ENCODE results near the gene GPR25.
"Not testable (repeated sequence)": the region's sequence is repeated elsewhere in the genome, so short reads cannot be mapped to it uniquely, and the experiment has no call there.

Gene GPR25

DNA sequence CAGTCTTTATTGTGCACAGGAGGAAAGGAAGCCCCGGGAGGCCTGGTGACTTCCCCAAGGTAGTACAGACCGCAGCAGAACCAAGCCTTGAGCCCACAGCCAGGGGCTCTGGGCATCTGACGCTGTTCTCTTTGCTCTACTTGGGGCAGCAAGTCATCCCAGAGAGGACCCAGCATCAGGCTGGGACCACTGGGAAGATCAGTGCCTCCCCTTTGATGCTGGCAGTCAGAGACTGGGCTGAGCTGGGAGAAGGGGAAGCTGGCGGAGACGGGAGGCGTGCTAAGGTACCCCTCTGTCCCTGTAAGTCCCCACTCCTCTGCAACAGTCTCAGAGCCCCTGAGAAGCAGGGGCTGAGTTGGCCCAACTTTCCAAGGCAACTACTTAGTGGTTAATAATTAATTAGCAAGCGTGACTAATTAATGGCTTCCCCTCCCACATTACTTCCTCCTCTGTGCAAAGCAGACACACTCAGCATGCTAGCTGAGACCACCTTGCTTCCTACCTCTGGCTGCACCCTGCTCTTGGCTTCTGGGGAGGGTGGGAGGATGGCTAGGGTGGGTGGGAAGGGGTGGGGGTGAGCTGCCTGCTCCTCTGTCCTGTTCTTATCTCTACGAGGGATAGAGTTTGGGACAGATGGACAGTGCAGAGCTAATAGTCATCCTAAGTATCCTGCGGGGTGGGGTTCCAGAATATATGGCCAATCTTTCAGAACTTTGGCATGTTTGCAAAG lies 23.2 kb downstream of the GPR25 start:
- DNase-seq = no peak

DNA sequence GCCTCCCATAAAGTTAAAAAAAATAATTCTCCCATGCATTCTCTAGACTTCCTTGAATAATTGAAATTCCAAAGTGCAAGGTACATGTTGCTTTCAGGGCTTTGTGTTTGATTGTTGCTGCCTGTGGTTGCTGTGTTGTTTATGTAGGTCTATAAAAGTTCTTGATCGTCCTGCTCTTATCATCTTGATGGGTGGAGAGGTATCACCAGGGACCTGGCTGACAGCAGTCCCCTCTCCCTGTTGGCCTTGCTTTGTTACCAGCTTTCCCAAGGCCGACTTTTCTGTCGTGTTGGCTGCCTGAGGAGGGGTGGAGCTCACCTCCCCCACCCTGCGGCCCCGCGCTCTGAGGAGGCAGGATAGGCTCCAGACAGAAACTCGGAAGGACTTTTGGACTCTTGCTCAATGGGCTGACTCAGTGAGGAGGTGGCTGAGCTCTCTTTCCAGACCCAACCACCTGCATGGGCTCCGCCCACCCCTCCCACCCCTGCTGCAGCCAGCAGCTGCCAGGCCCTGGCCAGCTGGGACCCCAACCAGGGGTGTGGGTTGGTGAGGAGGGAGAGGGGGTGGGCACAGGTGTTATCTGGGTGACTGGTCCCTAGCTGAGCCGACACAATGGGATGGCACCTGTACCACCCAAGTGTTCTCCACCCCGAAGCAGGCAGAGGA lies 23.9 kb downstream of the GPR25 start:
- DNase-seq = no peak

DNA sequence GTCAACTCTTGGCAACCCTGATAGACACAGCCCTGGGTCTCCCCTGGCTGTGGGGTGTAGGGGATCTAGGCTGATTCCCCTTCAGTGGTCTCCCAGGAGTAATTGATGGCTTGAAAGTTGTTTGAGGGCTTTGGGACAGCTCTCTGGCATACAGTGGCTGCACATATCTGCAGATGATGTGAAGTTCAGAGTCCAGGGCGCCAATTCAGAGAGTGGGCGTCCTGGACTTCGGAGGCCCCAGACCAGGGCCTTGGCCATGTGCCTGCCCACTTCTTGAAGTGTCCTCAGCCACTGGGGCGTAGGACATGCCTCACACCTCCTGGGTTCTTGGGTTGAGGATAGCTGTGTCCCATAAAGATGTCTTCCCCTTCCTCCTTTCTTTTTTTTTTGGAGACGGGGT lies 24.5 kb downstream of the GPR25 start:
- DNase-seq = no peak

DNA sequence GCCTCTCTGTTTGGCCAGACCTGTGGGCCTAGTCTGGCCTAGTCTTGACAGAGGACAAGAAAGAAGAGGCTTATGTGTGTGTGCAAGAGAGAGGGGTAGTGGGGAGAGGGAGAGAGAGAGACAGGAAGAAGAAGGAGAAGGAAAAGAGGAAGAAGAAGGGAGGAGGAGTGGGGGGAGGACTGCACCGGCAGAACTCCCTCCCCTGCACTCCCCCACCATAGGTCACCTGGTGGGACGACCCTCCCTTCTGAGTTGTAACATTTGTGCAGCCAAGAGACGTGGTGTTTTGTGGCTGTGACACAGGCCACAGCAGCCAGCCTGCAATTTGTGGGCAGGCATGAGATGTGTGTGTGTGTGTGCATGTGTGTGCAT lies 26.2 kb downstream of the GPR25 start:
- no peak for DNase-seq

DNA sequence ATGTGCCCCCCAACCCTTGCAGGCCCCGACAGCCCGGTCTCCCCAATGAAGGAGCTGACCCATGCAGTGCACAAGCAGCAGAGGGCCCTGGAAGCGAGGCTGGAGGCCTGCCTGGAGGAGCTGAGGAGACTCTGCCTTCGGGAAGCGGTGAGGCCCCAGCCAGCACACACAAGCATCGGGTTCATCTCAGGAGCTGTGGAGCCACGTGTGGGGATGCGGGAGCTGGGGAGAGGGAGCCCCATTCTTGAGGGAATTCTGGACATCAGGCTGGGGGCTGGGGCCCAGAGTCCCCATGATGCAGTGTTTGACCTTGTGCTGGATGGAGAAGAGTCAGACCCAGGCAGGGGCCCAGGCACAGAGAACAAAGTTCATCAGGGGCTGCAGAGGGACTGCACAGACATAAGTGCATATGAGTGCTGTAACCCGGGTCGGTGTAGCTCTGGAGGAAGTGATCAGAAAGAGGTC lies 26.7 kb downstream of the GPR25 start:
- DNase-seq = no peak

DNA sequence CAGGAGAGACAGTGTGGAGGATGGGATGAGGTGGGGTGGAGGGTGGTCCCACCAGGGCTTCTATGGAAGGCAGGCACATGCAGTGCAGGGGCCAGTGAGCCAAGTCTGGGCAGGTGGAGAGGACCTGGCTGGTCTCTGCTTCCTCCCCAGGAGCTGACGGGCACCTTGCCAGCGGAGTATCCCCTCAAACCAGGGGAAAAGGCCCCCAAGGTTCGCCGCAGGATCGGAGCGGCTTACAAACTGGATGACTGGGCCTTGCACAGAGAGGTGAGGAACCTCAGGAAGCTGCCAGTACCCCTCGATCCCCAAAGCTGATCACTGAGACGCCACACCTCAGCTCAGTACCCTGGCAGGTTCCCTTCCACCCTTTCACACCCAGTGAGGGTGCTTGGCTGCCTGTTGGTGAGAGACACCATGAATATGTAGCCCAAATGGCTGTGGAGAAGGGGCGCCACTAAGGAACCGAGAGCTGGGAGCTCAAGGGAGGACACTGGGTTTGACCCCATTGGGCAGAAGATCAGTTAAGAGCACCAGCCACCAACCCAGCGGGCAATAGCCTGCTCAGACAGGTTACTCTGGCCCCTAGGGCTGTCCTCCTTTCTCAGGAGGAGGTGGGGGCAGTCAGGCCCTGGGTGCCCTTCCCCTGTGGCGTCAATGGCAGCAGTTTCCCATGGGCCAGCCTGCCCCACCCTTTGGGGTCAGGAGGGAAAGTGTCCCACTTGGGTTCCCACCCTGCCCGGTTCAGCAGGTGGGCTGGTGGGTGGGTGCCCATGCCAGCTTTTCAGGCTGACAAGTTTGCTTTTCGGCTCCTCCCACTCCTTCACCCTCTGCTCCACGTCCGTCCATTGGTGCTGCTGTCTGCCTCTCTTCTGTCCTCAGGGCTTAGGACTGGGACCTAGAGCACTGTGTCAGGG lies 27.4 kb downstream of the GPR25 start:
- no peak for DNase-seq

DNA sequence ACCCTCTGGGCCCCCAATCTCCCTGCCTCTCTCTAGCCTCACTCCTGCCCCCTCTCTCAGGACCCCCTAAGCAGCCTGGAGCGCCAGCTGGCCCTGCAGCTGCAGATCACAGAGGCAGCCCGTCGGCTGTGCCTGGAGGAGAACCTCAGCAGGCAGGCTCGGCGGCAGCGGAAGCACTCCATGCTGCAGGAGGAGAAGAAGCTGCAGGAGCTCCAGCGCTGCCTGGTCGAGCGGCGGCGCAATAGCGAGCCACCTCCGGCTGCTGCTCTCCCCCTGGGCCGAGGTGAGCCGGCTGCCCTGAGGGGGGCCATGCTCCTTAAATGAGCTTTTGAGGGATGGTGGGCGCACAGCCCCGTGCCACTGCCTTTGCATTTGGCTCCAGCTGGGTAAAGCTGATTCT lies 28.1 kb downstream of the GPR25 start:
- no peak for DNase-seq

DNA sequence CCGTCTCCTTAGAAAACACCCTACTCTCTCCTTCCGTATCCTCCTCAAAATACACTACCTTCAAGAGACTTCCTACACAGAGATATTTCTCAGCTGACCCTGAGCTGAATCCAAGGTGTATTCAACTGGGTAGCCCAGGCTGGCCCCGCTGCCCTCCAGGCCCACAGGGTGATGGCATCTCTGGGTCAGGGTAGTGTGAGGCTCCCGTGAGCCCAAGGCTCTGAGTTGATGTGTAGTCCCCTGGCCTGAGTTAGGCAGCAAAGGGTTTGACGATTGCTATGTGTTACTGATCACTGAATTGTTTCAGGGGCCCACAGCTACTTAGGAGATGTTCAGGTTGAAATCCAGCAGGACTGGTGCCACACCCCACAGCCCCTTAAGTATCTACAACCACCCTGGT lies 28.6 kb downstream of the GPR25 start:
- no peak for DNase-seq

DNA sequence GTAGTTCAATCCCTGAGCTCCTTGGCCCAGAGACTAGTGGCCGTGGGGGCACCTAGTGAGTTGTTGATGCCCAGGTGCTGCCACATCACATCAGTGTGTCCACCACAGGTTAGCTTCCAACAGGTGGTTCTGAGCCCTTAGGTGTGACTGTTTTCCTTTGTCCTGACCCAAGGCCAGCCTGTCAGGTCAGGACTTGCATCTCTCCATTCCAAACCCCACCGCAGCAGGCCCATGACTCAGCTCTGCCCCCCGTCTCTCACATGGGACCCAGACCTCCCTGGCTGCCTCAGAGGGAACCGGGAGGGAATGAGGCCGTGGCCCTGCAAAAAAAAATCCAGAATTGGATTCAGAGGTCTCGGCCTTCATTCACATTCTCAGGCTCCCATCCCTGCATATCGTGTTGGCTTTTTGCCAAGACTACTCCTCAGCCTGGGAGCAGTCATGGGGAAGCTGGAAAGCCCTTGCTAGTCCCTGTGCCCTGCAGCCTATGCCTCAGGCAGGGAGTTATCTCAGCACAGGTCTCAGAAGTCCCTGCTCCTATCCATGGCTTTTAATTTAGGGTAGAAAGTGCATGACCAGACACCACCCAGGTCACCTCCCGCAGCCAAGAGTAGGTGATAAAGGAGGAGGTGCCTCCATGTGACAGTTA lies 29.1 kb downstream of the GPR25 start:
- DNase-seq = no peak

DNA sequence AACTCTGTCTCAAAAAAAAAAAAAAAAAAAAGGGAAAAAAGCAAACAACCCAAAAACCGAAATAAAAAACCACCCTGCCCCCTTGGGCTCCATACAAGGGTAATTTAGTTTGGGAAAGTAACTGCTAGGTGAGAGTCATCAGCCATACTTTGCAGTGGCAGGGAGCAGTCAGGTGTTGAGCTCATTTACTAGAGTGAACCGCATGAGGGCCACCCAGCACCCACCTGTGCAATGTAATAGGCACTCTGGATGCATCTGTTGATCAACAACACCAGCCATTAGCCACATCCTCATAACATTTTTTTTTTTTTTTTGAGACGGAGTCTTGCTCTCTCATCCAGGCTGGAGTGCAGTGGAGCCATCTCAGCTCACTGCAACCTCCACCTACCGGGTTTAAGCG lies 31.0 kb downstream of the GPR25 start:
- no peak for DNase-seq

DNA sequence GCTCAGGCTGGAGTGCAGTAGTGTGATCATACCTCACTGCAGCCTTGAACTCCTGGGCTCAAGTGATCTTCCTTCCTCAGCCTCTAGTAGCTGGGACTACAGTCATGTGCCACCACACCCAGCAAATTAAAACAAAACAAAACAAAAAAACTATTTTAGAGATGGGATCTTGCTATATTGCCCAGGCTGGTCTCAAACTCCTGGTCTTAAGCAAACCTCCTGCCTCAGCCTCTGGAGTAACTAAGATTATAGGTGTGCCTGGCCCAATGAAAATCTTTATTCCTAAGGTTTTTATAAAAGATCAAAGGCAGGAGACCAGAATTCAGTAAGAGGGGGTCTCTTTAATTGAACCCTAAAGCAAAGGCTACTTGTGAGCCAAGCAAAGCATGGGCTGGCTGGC lies 32.0 kb downstream of the GPR25 start:
- DNase-seq = no peak

DNA sequence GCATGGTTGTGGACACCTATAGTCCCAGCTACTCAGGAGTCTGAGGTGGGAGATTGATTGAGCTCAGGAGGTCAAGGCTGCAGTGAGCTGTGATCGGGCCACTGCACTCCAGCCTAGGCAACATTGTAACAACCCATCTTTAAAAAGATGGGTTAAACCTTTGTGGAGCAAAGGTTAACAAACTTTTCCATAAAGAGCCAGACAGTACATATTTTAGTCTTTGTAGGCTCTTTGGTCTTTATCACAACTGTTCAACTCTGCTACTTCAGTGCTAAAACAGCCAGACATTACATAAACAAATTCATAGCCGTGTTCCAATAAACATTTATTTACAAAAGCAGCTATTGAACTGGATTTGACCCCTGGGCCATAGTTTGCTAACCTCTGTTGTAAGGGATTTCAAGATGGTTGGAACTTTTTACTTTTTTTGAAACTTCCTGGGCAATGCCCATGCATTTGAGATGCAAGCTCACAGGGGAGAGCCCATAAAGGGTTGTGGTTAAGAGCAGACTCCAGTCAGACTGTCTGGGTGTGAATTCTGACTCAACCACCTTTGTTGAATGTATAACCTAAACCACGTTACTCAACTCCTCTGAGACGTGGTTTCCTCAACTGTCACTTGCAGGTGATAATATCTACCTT lies 32.8 kb downstream of the GPR25 start:
- DNase-seq = no peak

DNA sequence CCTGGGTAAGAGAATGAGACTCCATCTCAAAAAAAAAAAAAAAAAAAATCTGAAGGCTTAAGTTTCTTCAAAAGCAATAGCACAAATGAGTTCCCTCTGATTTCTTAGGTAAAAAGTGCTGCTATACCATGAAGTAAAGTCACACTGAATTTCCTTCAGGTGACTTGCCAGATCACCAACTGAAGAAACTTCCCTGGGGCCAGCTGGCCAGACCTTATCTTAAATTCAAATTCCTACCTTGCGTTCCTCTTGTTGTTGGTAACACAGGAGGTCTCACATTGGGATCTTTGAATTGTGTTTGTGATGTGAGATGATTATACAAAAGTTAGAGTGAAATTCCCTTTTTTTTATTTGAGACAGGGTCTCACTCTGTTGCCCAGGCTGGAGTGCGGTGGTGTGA lies 33.7 kb downstream of the GPR25 start:
- DNase-seq = no peak

DNA sequence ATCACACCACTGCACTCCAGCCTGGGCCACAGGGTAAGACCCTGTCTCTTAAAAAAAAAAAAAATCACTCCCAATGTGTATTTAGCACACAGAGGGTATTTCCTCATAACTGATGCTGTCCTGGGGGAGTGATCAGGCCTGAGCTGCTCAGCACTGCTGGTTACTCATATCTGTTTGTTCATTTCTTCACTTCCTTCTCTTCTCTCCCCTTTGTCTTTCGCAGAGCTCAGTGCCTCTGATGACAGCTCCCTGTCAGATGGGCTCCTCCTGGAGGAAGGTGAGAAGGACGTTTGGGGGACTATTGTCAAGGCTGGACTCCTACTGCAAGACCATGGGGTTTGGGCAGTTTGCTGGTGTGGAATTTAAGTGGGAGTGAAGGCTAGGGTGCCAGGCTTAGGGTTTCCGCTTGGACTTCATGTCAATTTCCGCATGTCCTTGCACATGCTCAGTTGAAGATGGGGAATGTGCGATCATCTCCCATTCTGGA lies 34.9 kb downstream of the GPR25 start:
- no peak for DNase-seq

DNA sequence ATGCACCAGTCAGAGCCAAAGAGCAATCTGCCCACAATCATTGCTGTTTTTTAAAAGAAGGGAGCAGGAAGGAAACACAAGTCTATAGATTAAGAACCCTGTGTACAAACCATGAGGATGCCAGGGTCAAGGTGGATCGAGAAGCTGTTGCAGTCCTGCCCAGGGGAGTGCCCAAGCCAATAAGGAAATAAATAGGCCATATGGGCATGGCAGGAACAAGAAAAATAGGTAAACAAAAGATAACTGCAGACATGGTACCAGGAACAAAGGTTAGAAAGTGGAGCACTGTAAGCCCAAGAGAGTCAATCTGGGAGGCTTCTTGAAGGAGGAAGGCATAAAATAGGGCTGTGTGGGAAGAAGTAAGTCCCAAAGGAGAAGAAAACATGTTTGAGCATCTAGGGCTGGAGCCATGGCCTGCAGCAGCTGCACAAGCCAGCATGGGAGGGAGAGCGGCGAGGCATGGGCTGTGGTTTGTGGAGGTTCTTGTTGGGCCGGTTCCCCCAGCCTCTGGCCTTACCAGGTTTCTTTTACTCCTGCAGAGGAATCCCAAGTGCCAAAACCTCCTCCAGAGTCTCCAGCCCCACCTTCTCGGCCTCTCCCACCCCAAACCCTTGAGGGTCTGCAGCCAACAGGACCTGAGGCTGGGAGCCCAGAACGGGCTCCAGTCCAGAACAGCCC lies 35.5 kb downstream of the GPR25 start:
- no peak for DNase-seq

DNA sequence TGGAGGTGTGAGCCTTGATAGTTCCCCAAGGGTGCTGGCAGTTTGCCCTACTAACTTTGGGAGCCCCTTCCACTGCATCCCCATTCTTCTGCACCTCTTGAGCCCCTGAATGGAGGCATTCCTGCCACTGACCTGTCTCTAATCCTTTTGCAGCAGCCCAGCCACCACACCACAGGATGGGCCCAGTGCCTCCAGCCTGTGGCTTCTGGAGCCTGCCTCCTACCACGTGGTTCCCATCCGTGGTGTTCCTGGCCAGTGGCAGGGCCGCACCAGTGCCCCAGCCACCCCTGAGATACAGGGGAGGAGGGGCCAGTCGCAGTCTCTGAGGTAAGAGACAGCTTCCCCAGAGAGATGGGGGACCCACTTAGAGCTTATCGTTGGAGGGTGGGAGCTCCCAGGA lies 36.3 kb downstream of the GPR25 start:
- DNase-seq = no peak

DNA sequence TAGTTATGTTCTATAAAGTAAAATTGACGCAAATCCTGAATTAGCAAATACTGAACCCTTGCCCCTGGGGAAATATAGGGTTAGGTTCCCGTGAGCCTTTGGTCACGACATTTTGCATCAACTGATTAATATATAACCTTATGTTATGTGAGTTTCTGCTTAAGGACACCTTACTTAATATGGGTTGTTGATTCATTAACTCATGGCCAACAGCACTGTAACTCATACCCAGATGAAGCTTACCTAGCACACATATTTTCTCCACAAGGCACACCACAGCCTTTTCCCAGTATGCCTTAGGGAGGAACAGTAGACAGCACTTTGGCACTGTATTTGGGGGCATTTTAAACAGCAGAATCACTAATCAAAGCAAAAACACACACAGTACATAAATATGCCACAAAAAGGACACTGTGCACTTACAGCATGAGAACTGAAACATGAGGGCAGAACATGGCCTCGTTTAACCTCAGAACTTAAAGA lies 37.0 kb downstream of the GPR25 start:
- no peak for DNase-seq

DNA sequence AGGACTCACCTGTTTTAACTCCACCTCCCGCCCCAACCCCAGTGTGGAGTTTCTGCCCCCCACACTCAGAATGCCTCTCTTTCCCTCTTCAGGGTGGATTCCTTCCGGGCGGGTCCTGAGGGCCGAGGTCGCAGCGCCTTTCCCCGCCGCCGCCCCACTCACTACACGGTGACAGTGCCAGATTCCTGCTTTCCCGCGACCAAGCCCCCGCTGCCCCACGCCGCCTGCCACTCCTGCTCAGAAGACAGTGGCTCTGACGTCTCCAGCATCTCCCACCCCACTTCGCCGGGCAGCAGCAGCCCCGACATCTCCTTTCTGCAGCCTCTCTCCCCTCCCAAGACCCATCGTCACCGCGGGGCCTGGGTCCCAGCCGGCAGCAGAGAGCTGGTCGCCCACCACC lies 38.6 kb downstream of the GPR25 start:
- DNase-seq = no peak

DNA sequence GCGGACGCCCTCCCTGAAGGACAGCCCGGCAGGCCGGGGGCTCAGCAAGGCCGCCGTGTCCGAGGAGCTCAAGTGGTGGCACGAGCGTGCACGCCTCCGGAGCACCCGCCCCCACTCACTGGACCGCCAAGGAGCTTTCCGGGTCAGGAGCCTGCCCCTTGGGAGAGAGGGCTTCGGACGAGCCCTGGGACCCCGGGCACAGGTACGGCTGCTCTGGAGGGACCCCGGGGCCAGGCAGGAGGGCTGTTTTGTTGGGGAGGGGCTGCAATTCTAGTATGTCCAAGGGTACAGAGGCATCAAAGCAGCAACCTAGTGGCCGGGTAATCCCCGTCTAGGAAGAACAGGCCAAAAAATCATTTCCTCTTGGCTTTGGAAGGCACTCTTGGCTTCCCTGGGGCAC lies 39.2 kb downstream of the GPR25 start:
- not testable (repeated sequence) for DNase-seq

DNA sequence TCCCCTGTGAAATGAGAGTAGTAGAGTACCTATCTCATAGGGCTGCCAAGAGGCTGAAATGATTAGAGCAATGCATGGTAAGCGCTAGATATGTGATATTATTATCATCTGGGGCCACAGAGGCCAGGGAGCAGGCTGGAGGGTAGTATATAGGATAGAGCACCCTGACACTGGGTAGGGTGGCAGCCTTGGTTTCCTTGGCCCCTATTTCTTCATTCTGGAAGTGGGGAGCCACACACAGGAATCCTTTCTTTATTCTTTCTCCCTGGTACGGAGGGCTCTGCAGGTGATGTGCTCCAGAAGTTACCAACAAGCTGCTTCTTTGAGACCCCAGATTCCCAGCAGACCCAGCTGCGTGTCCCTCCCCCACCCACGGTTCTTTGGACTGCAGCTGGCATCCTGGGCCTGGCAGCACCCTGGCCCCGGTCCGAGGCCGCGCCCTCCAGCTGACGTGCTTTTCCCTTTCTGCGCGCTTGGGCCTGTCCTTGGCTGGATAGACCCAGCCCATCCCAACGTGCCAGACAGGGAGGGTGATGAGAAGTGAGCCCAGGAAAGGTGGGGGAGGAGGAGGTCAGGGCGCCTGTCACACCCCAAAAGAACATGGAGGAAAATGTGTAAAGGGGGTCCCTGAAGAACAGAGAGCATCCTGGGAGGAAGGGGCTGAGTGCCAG lies 40.1 kb downstream of the GPR25 start:
- DNase-seq = no peak

DNA sequence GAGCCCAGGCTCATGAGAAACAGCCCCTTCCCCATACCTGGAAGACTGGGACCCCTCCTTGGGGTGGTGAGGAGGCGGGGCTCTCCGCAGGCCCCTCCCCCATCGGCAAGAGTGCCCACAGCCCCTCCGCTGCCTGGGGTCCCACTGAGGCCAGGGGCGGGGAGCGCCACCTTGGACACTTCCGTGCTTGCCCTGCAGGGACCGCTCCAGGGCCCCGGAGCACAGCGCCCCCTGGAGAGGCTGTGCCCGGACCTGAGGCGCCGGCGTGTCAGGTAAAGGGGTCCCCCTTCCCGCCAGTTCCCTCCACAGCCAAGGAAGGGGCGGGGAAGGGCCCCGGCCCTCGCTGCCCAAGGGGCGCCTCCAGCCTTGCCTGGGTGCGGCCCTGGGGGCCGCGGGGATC lies 43.4 kb downstream of the GPR25 start:
- no peak for DNase-seq
